Right lobe of liver (tissue), 4 donors: Measurements from ENCODE around the gene OR13H1.
"Not testable (repeated sequence)": the region's sequence is repeated elsewhere in the genome, so short reads cannot be mapped to it uniquely, and the experiment has no call there.

Source experiments
- CTCF ChIP-seq, 4 donors: fragments of 200-600 bp in 3 of 4; fragments of 450-650 bp in 1 of 4; IDR thresholded peaks; one replicate each; pipeline versions ENCODE4 v1.5.1 to v1.8.0; 2016 to 2022; ENCODE audit warnings: antibody characterized with exemption in 4 of 4, mild to moderate bottlenecking in 2 of 4
- POLR2A ChIP-seq: fragments of 450-650 bp; IDR thresholded peaks from one replicate; pipeline ENCODE4 v1.6.1; 2017; ENCODE audit warnings: antibody characterized with exemption, mild to moderate bottlenecking
- donor health status: DM: no; HTN: no; CAD: no.
- donor health status: DM: no; HTN: no; CAD: no.
- donor health status: DM: no; HTN: yes; CAD: no.

- not testable (repeated sequence) for TF ChIP-seq CTCF (IDR thresholded peaks at IDR 0.05); POLR2A
These were observed 8.6 kb downstream of the OR13H1 start for GRCh38 chrX:131552453-131552852.
